NCI-H82 treated with DMSO at 0.1 percent for 48 hours (cell line): ENCODE measurements around the gene THEMIS.
A peak's percentile ranks its signal among the peaks of the same experiment; 100 is the strongest.
"Not testable (repeated sequence)": the region's sequence is repeated elsewhere in the genome, so short reads cannot be mapped to it uniquely, and the experiment has no call there.

ENCODE experiments used
- DNase-seq: peaks from one replicate; lab custom pipeline; 2025; ENCODE audit not compliant: unreplicated experiment; lab: John Stamatoyannopoulos, UW

THEMIS gene

GRCh38 chr6:127812985-127813698, 87.7 kb downstream of the THEMIS start:
- DNase-seq: no peak

GRCh38 chr6:127811900-127812570, 88.8 kb downstream of the THEMIS start:
- DNase-seq: no peak

DNA sequence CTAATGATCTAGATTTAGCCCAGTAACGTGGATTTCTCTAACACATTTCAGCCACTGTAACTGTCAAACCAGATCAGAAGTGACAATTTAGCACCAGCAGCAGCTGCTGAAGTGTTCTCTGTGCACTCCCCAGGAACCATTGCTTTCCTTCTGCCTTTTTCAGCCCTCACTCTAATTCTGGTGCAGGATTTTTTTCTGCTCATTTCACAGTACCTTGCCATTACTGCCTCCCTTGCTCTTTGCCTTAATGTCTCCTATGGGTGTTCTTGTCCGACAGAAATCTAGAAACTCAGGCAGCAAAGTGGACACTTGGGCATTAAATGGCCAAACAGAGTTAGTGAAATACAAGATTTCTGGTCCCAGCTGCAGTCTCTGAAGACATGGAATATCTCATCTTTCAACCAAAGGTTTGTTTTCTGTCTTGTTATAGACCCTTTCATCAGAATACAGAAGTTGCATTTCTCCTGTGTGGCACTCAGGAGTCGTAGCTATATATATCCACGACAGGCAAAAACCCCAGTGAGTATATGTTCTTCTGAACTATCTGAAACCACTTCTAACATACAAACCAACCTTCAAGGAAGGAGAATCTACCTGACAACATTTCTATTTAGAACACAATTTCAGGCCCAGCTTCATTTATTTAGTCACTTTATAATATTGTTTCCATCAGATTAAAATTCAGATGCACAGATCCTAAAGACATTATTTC, 92.9 kb downstream of the THEMIS start:
- DNase-seq: no peak

GRCh38 chr6:127796713-127797112, 104.1 kb downstream of the THEMIS start:
- no peak for DNase-seq

DNA sequence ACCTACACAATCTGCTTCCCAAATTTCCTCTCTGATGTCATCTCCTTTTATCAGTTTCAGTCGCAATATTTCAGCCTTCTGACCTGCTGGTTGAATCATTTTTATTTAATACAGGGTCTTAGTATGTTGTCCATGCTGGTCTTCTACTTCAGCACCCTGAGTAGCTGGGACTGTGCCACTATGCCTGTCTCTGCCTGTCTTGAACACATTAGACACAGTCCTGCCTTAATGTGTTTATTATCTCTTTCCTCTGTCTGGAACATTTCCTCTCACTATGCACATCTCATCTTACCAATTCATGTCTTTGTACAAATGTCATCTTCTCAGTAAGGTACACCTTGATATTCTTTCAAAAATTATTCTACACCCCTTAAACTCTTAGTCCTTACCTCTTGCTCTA, 106.5 kb downstream of the THEMIS start:
- DNase-seq: no peak

DNA sequence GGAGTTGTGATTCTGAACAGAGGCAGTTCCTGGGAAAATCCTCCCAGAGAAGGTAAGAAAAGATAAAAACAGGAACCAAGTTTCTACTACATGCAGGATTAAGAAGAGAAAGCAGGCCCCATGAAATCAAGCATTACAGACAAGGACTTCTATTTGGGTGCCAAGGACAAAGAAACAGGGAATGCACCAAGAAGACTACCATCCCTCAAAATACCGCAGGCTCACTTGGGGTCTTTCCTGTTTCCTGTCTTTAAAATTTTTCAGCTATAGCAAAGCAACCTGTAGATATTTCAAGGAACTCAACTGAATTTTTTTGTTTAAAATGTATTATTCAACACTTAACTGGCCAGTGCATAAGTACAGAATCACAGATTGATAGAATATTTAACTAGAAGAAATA, 107.5 kb downstream of the THEMIS start:
- DNase-seq: no peak

GRCh38 chr6:127792616-127793015, 108.2 kb downstream of the THEMIS start:
- DNase-seq: no peak

GRCh38 chr6:127791779-127792528, 108.9 kb downstream of the THEMIS start:
- no peak for DNase-seq

- DNase-seq: no peak
These were observed 110.3 kb downstream of the THEMIS start for GRCh38 chr6:127790571-127790970.

DNA sequence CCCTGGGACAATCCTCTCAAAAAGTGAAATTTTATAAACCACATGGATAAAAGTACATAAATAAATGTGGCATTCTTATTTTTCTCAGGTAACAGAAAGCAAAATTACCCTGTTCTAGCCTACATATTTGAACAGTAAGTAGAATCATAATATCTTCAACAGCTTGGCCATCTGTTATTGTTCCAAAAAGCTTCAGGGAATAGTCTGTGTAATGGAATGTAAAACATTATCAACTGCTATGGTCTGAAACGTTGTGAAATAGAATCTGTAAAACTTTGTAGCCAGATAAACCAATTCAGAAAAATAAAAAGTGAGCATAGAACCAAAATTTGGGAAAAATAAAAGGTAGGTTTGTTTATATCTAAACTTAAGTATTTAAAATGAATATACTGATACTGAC, 114.7 kb downstream of the THEMIS start:
- no peak for DNase-seq

DNA sequence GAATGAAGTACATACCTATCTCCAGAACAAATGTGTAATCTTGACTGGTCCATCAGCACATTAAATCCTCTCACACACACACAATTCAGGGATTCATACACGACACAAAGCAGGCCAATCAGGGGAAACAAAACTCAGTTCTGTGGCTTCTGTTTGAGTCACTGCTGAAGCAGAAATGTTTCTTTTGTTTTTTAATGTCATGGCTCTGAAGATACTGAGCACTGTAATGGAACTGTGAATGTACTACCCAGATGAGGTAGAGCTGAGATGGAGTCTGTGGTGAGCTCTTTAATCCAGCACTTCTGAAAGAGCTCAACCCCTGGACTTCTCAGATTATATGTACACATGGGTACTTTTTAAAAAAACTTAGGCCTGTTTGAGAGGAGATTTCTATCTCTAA, 116.4 kb downstream of the THEMIS start:
- no peak for DNase-seq

DNA sequence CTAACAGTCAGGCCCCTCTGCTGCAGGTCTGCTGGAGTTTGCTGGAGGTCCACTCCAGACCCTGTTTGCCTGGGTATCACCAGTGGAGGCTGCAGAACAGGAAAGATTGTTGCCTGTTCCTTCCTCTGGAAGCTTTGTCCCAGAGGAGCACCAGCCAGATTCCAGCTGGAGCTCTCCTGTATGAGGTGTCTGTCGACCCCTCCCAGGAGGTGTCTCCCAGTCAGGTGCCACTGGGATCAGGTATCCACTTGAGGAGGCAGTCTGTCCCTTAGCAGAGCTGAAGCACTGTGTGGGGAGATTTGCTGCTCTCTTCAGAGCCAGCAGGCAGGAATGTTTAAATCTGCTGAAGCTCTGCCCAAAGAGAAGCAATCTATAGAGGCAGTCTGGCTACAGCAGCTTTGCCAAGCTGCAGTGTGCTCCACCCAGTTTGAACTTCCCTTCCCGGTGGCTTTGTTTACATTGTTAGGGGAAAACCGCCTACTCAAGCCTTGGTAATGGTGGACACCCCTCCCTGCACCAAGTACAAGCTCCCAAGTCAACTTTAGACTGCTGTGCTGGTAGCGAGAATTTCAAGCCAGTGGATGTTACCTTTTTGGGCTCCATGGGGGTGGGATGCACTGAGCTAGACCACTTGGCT, 119.1 kb downstream of the THEMIS start:
- DNase-seq: not testable (repeated sequence)

DNA sequence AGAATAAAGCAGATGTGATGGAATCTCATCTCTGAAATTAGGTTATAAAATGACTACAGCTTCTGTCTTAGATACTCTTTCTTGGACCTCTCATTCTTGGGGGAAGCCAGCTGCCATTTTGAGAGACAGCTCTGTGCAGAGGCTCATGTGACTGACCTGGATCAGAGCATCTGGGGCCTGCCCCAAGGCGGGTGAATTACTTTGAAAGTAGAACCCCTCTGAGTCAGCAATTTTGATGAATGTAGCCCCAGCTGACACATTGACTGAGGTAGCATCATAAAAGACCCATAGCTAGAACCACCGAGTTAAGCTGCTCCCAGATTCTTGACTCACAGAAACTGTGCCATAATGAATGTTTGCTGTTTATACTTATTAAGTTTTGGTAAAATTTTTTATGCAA, 124.5 kb downstream of the THEMIS start:
- DNase-seq: no peak

GRCh38 chr6:127775371-127775770, 125.5 kb downstream of the THEMIS start:
- no peak for DNase-seq

DNA sequence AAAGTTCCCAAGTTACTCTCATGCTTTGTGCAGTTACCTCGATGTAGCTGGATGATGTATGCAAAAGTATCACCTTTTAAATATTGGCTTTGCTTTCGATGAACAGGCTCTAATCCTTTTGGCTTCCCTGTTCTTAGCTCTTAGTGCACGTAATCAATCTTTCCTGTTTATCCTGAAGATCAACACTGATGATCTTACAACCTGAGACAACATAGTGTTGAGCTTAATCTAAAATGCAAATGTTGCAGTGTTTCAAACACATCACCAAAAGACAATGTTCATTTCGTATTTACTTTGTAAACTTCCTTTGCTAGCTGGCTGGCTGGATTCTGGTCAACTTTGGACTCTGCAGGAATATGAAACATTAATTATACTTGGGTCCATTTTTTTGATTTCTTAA, 132.1 kb downstream of the THEMIS start:
- DNase-seq: peak; percentile 3

DNA sequence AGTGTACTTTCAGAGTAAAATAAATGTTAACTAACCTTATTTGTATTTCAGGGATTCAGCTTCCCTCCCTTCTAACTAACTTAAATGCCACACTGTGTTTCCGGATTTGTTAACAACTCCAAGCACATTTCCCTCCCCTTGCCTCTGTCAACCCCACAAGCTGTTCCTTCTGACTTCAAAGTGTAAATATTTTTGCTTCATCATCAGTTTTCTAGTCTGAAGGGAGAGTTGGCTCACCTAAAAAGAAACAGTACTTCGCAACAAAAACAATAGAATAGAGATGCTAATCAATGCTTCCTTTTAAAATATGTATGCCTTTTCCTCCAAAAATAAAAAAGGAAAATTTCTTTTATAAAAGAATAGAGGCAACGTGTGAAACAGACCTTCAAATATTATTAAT, 132.6 kb downstream of the THEMIS start:
- DNase-seq: no peak

DNA sequence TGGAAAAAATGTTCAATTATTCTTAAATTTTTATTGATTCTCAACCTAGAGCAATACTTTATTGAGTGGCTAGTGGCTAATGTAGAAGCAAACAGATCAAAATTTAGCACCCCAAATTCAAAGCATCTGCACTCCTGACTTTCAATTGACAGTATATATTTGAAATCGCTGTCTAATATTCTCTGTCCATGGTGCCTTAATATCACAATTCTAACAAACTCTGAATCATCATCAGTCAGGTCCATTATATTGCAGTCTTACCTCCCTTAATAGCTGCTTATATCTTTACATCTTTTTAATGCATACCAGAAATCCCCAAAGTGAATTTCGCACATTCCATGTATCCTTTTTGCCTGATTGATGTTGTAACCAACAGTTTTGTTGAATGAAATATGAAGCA, 134.9 kb downstream of the THEMIS start:
- DNase-seq: no peak

GRCh38 chr6:127762284-127762683, 138.6 kb downstream of the THEMIS start:
- DNase-seq: no peak

- no peak for DNase-seq
These were observed 139.8 kb downstream of the THEMIS start for GRCh38 chr6:127761084-127761483.

DNA sequence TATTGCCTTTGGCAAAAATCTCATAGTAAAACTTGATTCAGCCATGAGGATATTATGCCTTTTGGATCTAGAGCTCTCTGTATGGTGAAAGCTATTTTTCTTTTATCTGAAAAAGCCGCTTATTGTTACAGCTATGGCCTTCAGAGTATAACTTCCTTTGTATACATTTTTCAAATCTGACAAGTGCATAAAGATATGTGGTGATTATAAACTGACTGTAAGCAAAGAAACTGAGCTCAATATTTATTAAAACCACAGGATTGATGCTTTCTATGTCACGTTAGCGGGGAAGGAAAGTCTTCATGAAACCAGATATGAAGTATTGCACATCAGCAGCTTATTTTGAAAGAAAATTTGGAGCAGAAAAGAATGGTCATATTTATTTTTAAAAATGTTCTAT, 151.8 kb downstream of the THEMIS start:
- no peak for DNase-seq

DNA sequence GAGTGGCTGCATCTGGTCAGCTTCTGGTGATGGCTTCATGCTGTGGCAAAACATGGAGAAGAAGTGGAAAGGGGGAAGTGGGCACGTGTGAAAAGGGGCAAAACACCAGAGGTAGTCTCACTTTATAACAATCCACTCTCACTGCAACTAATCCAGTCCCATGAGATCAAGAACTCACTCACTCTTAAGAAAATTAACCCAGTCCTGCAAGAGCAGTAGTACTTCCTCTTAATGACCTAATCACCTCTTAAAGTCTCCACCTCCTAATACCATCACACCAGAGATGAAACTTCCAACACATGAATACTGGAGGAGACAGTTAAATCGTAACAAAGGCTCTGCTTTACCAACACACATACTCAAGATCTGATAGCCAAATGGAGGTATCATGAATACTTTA, 152.6 kb downstream of the THEMIS start:
- DNase-seq: peak; percentile 13
